ENCODE measurements around the gene TRIM2.

DNA sequence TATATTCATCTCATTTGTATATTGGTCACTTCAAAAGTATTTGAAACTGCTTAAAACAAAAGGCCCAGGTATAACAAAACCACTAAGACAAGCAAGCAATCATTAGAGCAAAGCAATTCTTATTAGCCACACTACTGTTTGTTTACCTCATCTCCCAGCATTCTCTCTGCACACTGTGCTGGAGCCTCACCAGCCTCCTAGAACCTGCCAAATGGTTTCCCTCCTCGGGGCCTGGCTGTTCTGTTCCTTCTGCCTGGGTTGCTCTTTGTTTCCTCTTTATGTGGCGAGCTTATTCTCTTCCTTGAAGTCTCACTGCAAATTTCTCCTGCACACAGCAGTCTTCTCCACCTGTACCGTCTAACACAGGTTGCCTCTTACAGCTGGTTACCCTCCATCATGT is 72.7 kb downstream of the TRIM2 start:
- TF ChIP-seq EZH2 (IDR thresholded peaks at IDR 0.05; ENCODE audit: borderline replicate concordance, low read depth, low read length, poor library complexity, severe bottlenecking) (no peak), CTCF (conservative IDR thresholded peaks at IDR 0.05; ENCODE audit: low read depth, low read length) (no peak)

All from A673 (cell line).